Measurements from ENCODE around the gene WFDC8.

DNA sequence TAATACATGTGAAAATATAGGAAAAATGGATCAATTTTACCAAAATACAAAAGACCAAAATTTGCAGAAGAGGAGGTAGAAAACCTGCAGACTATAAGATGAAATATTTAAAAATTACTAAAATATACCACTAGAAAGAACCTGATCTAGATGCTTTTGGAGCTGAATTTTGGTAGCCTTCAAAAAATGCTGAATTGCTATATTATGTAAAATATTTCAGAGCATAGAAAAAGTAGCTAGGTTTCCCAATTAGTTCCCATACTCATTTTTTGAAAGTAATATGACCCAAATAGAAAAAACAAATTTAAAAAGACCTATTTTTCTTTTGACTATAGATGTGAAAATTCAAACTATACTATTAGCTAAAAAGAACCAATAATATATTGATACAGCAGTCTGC, 28.3 kb downstream of the WFDC8 start:
- no peak for TF ChIP-seq CTCF (IDR thresholded peaks at IDR 0.05)
- TF ChIP-seq POLR2A (IDR thresholded peaks at IDR 0.05): no peak
